Colonic mucosa (tissue), 4 donors: Measurements from ENCODE around the gene PRRG4. TPM values are rescaled to one million over a fixed set of nuclear protein-coding genes. Genes with fewer than 3 reads are reported as not detected.
A peak's percentile ranks its signal among the peaks of the same experiment; 100 is the strongest.

Experiments
- DNase-seq: peaks from one replicate; pipeline ENCODE4 v3.0.0-alpha.2; 2020
- H3K27ac ChIP-seq: fragments of 200-600 bp; one replicate; pipeline ENCODE4 v1.8.0; 2021
- H3K27me3 ChIP-seq: fragments of 200-600 bp; one replicate; pipeline ENCODE4 v1.8.0; 2021
- H3K36me3 ChIP-seq: fragments of 200-600 bp; one replicate; pipeline ENCODE4 v1.8.0; 2021
- H3K4me1 ChIP-seq: fragments of 200-600 bp; one replicate; pipeline ENCODE4 v1.8.0; 2021; ENCODE audit warnings: mild to moderate bottlenecking
- H3K4me3 ChIP-seq: fragments of 200-600 bp; one replicate; pipeline ENCODE4 v1.8.0; 2021
- H3K9ac ChIP-seq, 2 donors: one replicate each; pipeline ENCODE4 v1.7.0; 2013; ENCODE audit warnings: control low read depth in 2 of 2, low read depth in 2 of 2, low read length in 2 of 2
- H3K9me3 ChIP-seq: fragments of 200-600 bp; one replicate; pipeline ENCODE4 v1.8.0; 2021
- intact Hi-C: fragments of 100-400 bp; cut with DNase I; formaldehyde crosslinking; loops from one replicate; pipeline ENCODE4 v1.14.1; 2022
- total RNA-seq, 2 donors: library from RNA; stranded (reverse); fragmentation: NEBNext Ultra II Directional in 1 of 2; extraction: Animal tissue kit (Norgen Biotek cat#: 25700) in 1 of 2; gene quantifications; one replicate each; pipeline ENCODE4 v1.2.1, GENCODE V29; 2021
- TF ChIP-seq, protein P1 (sequence below): fragments of 200-600 bp; IDR thresholded peaks from one replicate; pipeline ENCODE4 v1.8.0; 2022; ENCODE audit warnings: antibody characterized with exemption, mild to moderate bottlenecking
- donor health status: healthy.
- donor health status: DM: no; HTN: no; CAD: no.
- donor health status: DM: no; HTN: no; CAD: no.

PRRG4 gene
- total RNA-seq, 2 donors from 2014 or later: 11.5 to 18.6 TPM

DNA sequence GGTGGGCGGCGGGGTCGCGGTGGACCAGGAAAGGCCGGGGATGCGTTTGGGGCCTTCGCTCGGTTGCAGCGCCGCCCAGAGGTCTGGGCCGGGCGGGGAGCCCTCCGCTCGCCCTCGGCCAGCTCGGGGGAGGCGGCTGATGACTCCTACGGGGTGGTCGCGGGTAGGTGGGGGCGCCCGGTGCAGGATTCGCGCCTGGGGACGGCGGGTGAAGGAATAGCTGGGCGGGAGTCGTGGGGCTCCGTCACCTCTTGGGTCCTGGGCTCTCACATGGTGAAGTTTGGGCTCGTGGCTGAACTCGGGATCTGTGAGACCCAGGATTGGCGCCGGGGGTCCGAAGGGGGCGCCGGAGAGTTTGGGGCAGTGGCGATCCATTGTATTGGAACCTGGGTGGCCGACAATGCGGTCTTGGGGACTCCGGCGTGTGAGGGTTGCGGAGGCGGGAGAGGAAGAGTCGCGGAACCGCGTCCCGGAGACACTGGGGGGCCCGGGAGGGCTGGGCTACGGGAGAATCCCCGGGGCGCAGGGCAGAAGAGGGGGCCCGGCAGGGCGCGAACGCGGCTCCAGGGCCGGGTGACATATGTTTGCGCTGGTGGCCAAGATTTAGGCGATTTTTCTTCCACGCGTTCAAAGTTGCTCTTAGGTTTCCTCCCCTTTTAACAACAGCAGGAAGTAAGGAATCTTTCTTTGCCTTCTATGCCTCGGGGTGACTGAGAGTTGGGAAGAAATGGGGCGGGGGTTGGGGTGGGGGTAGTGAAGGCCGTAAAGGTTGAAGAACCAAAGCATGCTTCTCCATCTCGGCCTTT, 63.8 kb downstream of the PRRG4 start:
- H3K36me3 ChIP-seq: no peaks in the 10 kb centered on the region
- intact Hi-C loops: no loop called here
- H3K4me3 ChIP-seq: peak overlapping the region; percentile 70
- H3K27ac ChIP-seq: peak overlapping the region; percentile 80
- no peaks in the 10 kb centered on the region for H3K9me3 ChIP-seq
- H3K27me3 ChIP-seq: no peaks in the 10 kb centered on the region
- no peaks in the 10 kb centered on the region for H3K4me1 ChIP-seq
- H3K9ac ChIP-seq: peak overlapping the region; percentile 68 to 85
- TF ChIP-seq, protein P1, sequence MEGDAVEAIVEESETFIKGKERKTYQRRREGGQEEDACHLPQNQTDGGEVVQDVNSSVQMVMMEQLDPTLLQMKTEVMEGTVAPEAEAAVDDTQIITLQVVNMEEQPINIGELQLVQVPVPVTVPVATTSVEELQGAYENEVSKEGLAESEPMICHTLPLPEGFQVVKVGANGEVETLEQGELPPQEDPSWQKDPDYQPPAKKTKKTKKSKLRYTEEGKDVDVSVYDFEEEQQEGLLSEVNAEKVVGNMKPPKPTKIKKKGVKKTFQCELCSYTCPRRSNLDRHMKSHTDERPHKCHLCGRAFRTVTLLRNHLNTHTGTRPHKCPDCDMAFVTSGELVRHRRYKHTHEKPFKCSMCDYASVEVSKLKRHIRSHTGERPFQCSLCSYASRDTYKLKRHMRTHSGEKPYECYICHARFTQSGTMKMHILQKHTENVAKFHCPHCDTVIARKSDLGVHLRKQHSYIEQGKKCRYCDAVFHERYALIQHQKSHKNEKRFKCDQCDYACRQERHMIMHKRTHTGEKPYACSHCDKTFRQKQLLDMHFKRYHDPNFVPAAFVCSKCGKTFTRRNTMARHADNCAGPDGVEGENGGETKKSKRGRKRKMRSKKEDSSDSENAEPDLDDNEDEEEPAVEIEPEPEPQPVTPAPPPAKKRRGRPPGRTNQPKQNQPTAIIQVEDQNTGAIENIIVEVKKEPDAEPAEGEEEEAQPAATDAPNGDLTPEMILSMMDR: peak; percentile 32
- DNase-seq: peak; percentile 59

DNA sequence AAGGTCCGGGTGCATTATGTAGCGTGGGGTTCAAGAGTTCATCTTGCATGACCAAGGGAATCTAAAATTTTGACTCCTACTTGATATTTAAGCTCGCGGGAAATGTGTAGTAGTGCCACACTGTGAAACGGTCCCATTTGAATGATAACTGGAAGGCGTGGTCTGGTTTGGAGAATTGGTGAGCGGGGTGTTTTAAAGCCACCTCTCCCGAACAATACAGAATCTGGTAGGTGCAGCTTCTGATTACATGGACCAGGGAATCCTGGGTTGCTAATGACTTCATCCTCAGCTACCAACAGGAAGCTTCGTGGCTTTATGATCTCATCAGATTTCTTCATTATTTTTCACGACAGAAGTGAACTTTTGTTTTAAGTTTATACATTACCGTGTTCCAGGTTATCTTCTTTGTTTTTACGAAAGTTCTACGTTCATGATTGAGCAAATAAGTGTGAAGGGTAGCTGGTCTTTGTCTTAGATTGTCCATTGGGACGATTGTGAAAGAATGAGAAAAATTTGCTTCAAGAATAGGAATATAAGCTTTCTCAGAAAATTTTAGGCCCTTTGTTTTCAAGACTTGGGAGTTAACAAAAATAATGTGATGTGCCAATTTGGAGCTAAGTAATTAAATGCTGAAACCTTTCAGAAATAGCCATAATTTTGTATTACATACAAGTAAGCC, 64.6 kb downstream of the PRRG4 start:
- Histone ChIP-seq H3K4me3 (peak overlapping the region; percentile 70), H3K9ac (peak overlapping the region; percentile 68 to 85), H3K36me3 (no peaks in the 10 kb centered on the region), H3K27me3 (no peaks in the 10 kb centered on the region), H3K27ac (peak overlapping the region; percentile 80), H3K4me1 (no peaks in the 10 kb centered on the region), H3K9me3 (no peaks in the 10 kb centered on the region)
- peak; percentile 67 for DNase-seq
- TF ChIP-seq, protein P1: no peak
- intact Hi-C loops: no loop called here

DNA sequence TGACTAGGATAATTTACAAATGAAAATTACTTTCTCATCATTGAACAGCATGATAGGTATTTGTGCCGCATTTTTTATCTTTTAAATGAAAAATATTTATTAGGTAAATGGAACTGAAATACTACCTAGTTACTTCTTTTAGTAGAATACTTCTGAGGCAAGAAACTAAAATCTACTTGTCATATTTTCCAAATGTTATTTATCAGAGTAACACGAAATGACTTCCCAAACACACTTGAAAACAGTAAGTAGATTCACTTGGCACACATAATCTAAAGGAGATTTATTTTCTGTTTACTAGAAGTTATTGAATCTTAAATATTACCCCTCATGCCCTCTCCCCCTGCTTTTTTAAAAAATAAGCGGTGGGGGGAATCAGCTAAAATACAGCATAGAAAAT, 65.2 kb downstream of the PRRG4 start:
- intact Hi-C loops: no loop called here

DNA sequence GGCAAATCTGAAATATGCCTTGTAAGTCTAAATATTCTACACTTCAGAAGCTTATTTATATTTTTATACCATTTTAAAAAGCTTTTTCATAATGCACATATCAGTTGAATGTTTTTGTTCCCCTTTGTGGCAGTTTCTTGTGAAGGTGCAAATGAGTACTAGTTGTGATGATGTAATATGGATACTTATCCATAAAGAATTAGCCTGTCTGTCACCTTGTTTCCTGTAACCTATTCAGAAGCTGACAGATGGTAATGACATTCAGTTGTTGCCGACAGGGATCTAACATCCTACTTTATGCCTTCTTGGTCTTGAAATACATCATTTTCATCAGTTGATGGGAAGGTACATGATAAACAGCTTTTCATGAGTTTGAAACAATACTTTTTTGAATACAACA, 65.7 kb downstream of the PRRG4 start:
- H3K4me1 ChIP-seq: no peaks in the 10 kb centered on the region
- intact Hi-C loops: no loop called here
- H3K9me3 ChIP-seq: no peaks in the 10 kb centered on the region
- no peak overlapping the region for H3K9ac ChIP-seq
- H3K36me3 ChIP-seq: no peaks in the 10 kb centered on the region
- H3K4me3 ChIP-seq: no peak overlapping the region
- no peak for DNase-seq
- no peaks in the 10 kb centered on the region for H3K27me3 ChIP-seq
- no peak overlapping the region for H3K27ac ChIP-seq
- TF ChIP-seq, protein P1: no peak

More for the DNA sequence above, 65.2 kb downstream of the PRRG4 start:
- Histone ChIP-seq H3K9me3 (no peaks in the 10 kb centered on the region), H3K9ac (no peak overlapping the region), H3K27ac (no peak overlapping the region), H3K4me1 (no peaks in the 10 kb centered on the region), H3K27me3 (no peaks in the 10 kb centered on the region), H3K4me3 (no peak overlapping the region), H3K36me3 (no peaks in the 10 kb centered on the region)
- TF ChIP-seq, protein P1: no peak
- no peak for DNase-seq

DNA sequence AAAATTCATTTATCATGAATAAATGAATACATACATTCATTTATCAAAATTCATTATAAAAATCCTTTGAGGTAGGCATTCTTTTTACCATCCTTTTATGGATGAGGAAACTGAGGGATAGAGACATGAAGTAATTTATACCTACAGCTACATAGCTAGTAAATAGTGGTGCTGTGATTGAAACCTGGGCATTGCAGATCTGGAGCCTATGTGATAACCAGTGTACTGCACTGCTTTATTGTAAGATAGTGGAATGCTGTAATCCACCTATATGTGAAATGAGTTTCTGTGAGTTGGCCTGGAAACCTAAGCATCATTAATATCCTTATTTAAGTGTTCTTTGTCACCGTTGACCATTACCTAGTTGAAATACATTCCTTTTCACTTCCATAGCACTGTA, 67.4 kb downstream of the PRRG4 start:
- Histone ChIP-seq H3K9me3 (no peaks in the 10 kb centered on the region), H3K36me3 (no peaks in the 10 kb centered on the region), H3K27ac (no peak overlapping the region), H3K9ac (no peak overlapping the region), H3K4me3 (no peak overlapping the region), H3K4me1 (no peaks in the 10 kb centered on the region), H3K27me3 (no peaks in the 10 kb centered on the region)
- DNase-seq: no peak
- intact Hi-C loops: no loop called here
- TF ChIP-seq, protein P1: no peak
